AG04449 (cell line): ENCODE results near the gene ARL5C.
"Not testable (repeated sequence)": the region's sequence is repeated elsewhere in the genome, so short reads cannot be mapped to it uniquely, and the experiment has no call there.

Experiments used
- CTCF ChIA-PET: fragments of 350-600 bp; formaldehyde crosslinking; extraction: SDS; loops from one replicate; lab custom pipeline; 2021; ENCODE audit warnings: antibody characterized with exemption; lab: Yijun Ruan, JAX
- POLR2A ChIA-PET: fragments of 400-600, 350-600 bp; formaldehyde crosslinking; extraction: SDS; loops from one replicate; lab custom pipeline; 2020; ENCODE audit warnings: antibody characterized with exemption, inconsistent platforms; lab: Yijun Ruan, JAX
- DNase-seq: peaks from one replicate; pipeline ENCODE4 v3.0.0-alpha.2; 2010; ENCODE audit warnings: low read depth, low spot score
- H3K4me3 ChIP-seq: 2 replicates; pipeline ENCODE4 v1.5.1; 2011; ENCODE audit warnings: low read depth, mild to moderate bottlenecking, control low read depth, low read length
- TF ChIP-seq, protein P1 (sequence below): IDR thresholded peaks from one replicate; pipeline ENCODE4 v1.5.1; 2011; ENCODE audit warnings: mild to moderate bottlenecking, moderate library complexity, low read length, control low read depth, inconsistent platforms; ENCODE audit not compliant: insufficient read depth; ENCODE audit errors: missing control alignments

ARL5C gene

DNA sequence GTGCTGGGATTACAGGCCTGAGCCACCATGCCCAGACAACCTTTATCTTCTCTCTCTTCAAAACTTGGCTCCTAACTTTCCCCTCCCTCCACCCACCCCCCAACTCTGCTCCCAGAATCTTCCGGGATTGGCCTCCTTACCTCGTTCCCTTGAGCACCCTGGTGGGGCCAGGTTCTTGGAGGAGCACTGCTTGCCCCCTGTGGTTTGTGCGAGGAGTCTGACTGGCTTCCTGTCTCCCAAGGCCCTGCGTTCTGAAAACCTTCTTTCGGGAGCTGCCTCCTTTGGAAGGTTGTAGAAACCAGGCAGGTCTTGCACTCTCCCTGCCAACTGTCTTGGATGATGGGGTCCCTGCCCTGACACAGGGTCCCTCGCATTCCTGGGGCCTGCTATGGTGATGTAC, 34.3 kb downstream of the ARL5C start:
- CTCF ChIA-PET, result interaction anchor here (1.3 to 1.4 kb wide), 2 partner anchors 8 to 22 kb away, joined by 3 read pairs; no protein-coding TSS in a partner anchor
- POLR2A ChIA-PET, result interaction anchor here (0.7 kb wide), 1 partner anchor 389 kb away, joined by 3 read pairs; no protein-coding TSS in a partner anchor
- TF ChIP-seq, protein P1, sequence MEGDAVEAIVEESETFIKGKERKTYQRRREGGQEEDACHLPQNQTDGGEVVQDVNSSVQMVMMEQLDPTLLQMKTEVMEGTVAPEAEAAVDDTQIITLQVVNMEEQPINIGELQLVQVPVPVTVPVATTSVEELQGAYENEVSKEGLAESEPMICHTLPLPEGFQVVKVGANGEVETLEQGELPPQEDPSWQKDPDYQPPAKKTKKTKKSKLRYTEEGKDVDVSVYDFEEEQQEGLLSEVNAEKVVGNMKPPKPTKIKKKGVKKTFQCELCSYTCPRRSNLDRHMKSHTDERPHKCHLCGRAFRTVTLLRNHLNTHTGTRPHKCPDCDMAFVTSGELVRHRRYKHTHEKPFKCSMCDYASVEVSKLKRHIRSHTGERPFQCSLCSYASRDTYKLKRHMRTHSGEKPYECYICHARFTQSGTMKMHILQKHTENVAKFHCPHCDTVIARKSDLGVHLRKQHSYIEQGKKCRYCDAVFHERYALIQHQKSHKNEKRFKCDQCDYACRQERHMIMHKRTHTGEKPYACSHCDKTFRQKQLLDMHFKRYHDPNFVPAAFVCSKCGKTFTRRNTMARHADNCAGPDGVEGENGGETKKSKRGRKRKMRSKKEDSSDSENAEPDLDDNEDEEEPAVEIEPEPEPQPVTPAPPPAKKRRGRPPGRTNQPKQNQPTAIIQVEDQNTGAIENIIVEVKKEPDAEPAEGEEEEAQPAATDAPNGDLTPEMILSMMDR, result no peak
- DNase-seq, result no peak
- H3K4me3 ChIP-seq, result no peak overlapping the region

DNA sequence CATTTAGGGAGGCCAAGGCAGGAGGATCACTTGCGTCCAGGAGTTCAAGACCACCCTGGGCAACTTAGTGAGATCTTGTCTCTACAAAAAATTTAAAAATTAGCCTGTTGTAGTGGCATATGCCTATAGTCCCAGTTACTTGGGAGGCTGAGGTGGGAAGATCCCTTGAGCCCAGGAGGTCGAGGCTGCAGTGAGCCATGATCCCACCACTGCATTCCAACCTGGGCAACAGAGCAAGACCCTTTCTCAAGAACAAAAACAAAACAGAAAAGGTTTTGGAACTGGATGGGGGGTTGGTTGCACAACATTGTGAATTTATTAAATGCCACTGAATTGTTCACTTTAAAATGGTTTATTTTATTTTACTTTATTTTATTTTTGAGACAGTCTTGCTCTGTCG, 35.8 kb downstream of the ARL5C start:
- DNase-seq, result no peak
- CTCF ChIA-PET, result interaction anchor here (1.0 to 1.4 kb wide), 2 partner anchors 12 to 23 kb away, joined by 3 read pairs; no protein-coding TSS in a partner anchor
- TF ChIP-seq, protein P1, result no peak
- H3K4me3 ChIP-seq, result no peak overlapping the region
- POLR2A ChIA-PET, result no interaction called here

DNA sequence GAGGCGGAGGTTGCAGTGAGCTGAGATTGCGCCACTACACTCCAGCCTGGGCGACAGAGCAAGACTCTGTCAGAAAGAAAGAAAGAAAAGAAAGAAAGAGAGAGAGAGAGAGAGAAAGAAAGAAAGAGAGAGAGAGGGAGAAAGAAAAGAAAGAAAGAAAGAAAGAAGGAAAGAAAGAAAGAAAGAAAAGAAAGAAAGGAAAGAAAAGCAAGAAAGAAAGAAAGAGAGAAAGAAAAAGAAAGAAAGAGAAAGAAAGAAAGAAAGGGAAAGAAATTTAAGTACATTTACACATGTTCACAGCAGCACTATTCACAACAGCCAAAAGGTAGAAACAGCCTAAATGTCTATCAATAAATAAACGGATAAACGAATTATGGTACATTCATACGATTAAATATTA, 36.4 kb downstream of the ARL5C start:
- H3K4me3 ChIP-seq, POLR2A ChIA-PET, CTCF ChIA-PET, DNase-seq: not testable (repeated sequence)

DNA sequence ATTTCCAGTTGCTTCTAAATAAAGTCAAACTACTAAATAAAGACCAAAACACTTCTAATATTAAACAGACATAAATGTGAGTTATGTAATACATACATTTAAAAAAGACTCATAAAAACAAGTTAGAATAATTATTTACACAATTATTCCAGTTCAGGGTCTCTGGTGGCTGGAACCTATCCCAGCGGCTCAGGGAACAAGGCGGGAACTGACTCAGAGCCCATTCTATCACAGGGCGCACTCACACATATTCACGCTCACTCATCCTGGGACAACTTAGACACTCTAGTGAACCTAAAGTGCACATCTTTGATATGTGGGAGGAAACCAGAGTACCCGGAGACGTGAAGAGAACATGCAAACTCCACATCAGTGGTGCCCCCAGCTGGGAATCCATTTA, 39.5 kb downstream of the ARL5C start:
- POLR2A ChIA-PET, result no interaction called here
- TF ChIP-seq, protein P1, result no peak
- CTCF ChIA-PET, result no interaction called here
- DNase-seq, result no peak
- H3K4me3 ChIP-seq, result no peak overlapping the region

DNA sequence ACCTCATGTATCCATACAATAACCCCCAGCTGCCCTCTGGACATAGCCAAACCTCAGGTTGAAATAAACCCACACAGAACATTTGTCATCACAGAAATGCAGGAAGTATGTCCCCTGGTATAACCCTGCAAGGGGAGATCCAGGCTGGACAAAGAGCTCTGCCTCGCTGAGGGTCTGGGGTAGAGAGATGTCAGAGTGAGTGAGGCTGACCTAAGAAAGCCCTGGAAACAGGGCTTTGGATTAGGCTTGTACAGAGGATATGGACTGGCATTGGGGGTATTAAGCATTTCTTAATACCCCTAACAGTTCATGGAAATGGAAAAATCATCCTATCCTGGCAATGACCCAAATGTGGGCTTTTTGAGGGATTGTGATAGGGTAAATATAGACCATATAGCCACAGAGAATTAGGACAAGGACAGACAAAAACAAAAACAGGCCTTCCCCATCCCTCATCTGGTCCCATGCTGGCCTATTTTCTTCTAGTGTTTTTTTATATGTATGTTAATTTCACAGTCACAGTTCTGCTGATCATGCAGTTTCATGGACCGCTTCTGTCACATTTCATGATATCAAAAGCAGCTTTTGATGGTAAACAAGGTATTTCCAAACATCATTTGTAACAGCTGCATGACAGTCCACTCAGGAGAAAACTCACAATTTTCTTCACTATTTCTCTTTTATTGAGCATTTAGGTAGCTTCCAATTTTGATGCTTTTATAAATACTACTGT, 40.7 kb downstream of the ARL5C start:
- POLR2A ChIA-PET, result interaction anchor here (0.6 kb wide), 1 partner anchor 318 kb away, joined by 3 read pairs; no protein-coding TSS in a partner anchor
- no peak overlapping the region for H3K4me3 ChIP-seq
- no peak for DNase-seq
- TF ChIP-seq, protein P1, result no peak
- CTCF ChIA-PET, result interaction anchor here (1.4 to 1.7 kb wide), 5 partner anchors 20 to 142 kb away, joined by 3 to 7 read pairs (median 5); partner anchors contain the start of gene PLXDC1

DNA sequence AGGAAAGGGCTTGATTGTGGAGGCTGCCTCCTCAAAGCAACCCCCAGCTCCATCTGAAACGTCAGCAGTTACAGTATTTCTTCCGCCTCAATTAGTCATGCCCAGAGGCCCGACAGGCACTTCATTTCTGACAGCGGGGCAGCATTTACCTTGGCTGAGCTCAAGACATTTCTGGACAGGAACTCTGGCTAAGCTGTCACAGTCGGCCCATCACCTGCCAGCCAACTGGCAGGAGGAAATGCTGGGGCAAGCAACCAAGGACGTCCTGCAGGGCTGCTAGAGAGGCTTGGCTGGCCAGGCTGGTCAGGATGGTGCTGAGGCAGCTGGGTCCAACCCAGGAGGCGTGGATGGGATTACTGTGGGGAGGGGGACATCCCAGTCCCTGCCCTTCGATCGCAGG, 42.3 kb downstream of the ARL5C start:
- no peak overlapping the region for H3K4me3 ChIP-seq
- ChIA-PET CTCF (interaction anchor here (1.0 to 1.7 kb wide), 5 partner anchors 9 to 141 kb away, joined by 3 to 7 read pairs (median 3); partner anchors contain the start of gene PLXDC1), POLR2A (no interaction called here)
- TF ChIP-seq, protein P1, result no peak
- no peak for DNase-seq
